ENCODE data around the gene CENPB. TPM values are rescaled to one million over a fixed set of nuclear protein-coding genes. Genes with fewer than 3 reads are reported as not detected.

Gene CENPB
- total RNA-seq, 1 experiment from 2014 or later = 108 TPM

GRCh38 chr20:3813848-3814581 is 27.5 kb upstream of the CENPB start:
- H3K27me3 ChIP-seq (replicated peaks; ENCODE audit: insufficient read depth, low read depth, low read length, poor library complexity) = no peaks in the 10 kb centered on the region
- POLR2A ChIA-PET (ENCODE audit: low non-redundant PET) = no interaction called here
- no peak for DNase-seq (ENCODE audit: low spot score)
- H3K9me3 ChIP-seq (ENCODE audit: low read depth, low read length, poor library complexity, severe bottlenecking) = no peaks in the 10 kb centered on the region
- H3K4me1 ChIP-seq (ENCODE audit: insufficient read depth, low read length, poor library complexity, severe bottlenecking) = peaks cover 21% of the 10 kb centered on the region
- no peaks in the 10 kb centered on the region for H3K36me3 ChIP-seq (ENCODE audit: insufficient read depth, low read length, poor library complexity, severe bottlenecking)
- peak overlapping the region; percentile 72 for H3K27ac ChIP-seq (ENCODE audit: low read depth, low read length, poor library complexity, severe bottlenecking)
- intact Hi-C loops (cut with micrococcal nuclease; ENCODE audit: unreplicated experiment) = no loop called here
- no peak overlapping the region for H3K4me3 ChIP-seq (ENCODE audit: low read depth, low read length, poor library complexity, severe bottlenecking)
- CTCF ChIA-PET = no interaction called here
- no peak for TF ChIP-seq EZH2 (IDR thresholded peaks at IDR 0.05; ENCODE audit: borderline replicate concordance, low read depth, low read length, poor library complexity, severe bottlenecking)
- TF ChIP-seq, protein P1, sequence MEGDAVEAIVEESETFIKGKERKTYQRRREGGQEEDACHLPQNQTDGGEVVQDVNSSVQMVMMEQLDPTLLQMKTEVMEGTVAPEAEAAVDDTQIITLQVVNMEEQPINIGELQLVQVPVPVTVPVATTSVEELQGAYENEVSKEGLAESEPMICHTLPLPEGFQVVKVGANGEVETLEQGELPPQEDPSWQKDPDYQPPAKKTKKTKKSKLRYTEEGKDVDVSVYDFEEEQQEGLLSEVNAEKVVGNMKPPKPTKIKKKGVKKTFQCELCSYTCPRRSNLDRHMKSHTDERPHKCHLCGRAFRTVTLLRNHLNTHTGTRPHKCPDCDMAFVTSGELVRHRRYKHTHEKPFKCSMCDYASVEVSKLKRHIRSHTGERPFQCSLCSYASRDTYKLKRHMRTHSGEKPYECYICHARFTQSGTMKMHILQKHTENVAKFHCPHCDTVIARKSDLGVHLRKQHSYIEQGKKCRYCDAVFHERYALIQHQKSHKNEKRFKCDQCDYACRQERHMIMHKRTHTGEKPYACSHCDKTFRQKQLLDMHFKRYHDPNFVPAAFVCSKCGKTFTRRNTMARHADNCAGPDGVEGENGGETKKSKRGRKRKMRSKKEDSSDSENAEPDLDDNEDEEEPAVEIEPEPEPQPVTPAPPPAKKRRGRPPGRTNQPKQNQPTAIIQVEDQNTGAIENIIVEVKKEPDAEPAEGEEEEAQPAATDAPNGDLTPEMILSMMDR (conservative IDR thresholded peaks at IDR 0.05; ENCODE audit: low read depth, low read length) = no peak
- BruUV-seq (replicated peaks) = no TSS peak

- intact Hi-C loops (cut with micrococcal nuclease; ENCODE audit: unreplicated experiment) = no loop called here
- no peaks in the 10 kb centered on the region for H3K36me3 ChIP-seq (ENCODE audit: insufficient read depth, low read length, poor library complexity, severe bottlenecking)
- H3K4me1 ChIP-seq (ENCODE audit: insufficient read depth, low read length, poor library complexity, severe bottlenecking) = peaks cover 22% of the 10 kb centered on the region
- ChIA-PET CTCF (interaction anchor here (1.1 kb wide), 1 partner anchor 27 kb away, joined by 3 read pairs; the partner anchor contains the start of gene CENPB), POLR2A (ENCODE audit: low non-redundant PET) (no interaction called here)
- H3K4me3 ChIP-seq (ENCODE audit: low read depth, low read length, poor library complexity, severe bottlenecking) = no peak overlapping the region
- no peaks in the 10 kb centered on the region for H3K9me3 ChIP-seq (ENCODE audit: low read depth, low read length, poor library complexity, severe bottlenecking)
- TF ChIP-seq EZH2 (IDR thresholded peaks at IDR 0.05; ENCODE audit: borderline replicate concordance, low read depth, low read length, poor library complexity, severe bottlenecking) = no peak
- TF ChIP-seq, protein P1 (conservative IDR thresholded peaks at IDR 0.05; ENCODE audit: low read depth, low read length) = no peak
- no TSS peak for BruUV-seq (replicated peaks)
- H3K27ac ChIP-seq (ENCODE audit: low read depth, low read length, poor library complexity, severe bottlenecking) = peak overlapping the region; percentile 72
- DNase-seq (ENCODE audit: low spot score) = no peak
- no peaks in the 10 kb centered on the region for H3K27me3 ChIP-seq (replicated peaks; ENCODE audit: insufficient read depth, low read depth, low read length, poor library complexity)
These were observed 26.7 kb upstream of the CENPB start for GRCh38 chr20:3812975-3813847.

- intact Hi-C loops (cut with micrococcal nuclease; ENCODE audit: unreplicated experiment) = no loop called here
- no TSS peak for BruUV-seq (replicated peaks)
- no peaks in the 10 kb centered on the region for H3K9me3 ChIP-seq (ENCODE audit: low read depth, low read length, poor library complexity, severe bottlenecking)
- POLR2A ChIA-PET (ENCODE audit: low non-redundant PET) = no interaction called here
- no peak for DNase-seq (ENCODE audit: low spot score)
- no peaks in the 10 kb centered on the region for H3K36me3 ChIP-seq (ENCODE audit: insufficient read depth, low read length, poor library complexity, severe bottlenecking)
- CTCF ChIA-PET = interaction anchor here (0.8 kb wide), 1 partner anchor 8 kb away, joined by 3 read pairs; the partner anchor contains the start of gene AP5S1
- H3K27ac ChIP-seq (ENCODE audit: low read depth, low read length, poor library complexity, severe bottlenecking) = peak overlapping the region; percentile 92
- H3K27me3 ChIP-seq (replicated peaks; ENCODE audit: insufficient read depth, low read depth, low read length, poor library complexity) = no peaks in the 10 kb centered on the region
- no peak overlapping the region for H3K4me3 ChIP-seq (ENCODE audit: low read depth, low read length, poor library complexity, severe bottlenecking)
- TF ChIP-seq EZH2 (IDR thresholded peaks at IDR 0.05; ENCODE audit: borderline replicate concordance, low read depth, low read length, poor library complexity, severe bottlenecking) = no peak
- TF ChIP-seq, protein P1 (conservative IDR thresholded peaks at IDR 0.05; ENCODE audit: low read depth, low read length) = no peak
- peaks cover 29% of the 10 kb centered on the region for H3K4me1 ChIP-seq (ENCODE audit: insufficient read depth, low read length, poor library complexity, severe bottlenecking)
These were observed 25.7 kb upstream of the CENPB start for GRCh38 chr20:3812259-3812681.
